Muscle of leg (tissue), 16 donors: ENCODE measurements around the gene MTFR2. TPM values are rescaled to one million over a fixed set of nuclear protein-coding genes. Genes with fewer than 3 reads are reported as not detected.

Source experiments
- DNase-seq: peaks from one replicate; pipeline ENCODE4 v3.0.0; 2013
- H3K27ac ChIP-seq: one replicate; pipeline ENCODE4 v1.5.1; 2013; ENCODE audit warnings: mild to moderate bottlenecking, low read length, control low read depth
- H3K27me3 ChIP-seq: one replicate; pipeline ENCODE4 v1.6.1; 2013; ENCODE audit warnings: low read length; ENCODE audit not compliant: control insufficient read depth, insufficient read depth
- H3K36me3 ChIP-seq: one replicate; pipeline ENCODE4 v1.6.1; 2013; ENCODE audit warnings: low read length; ENCODE audit not compliant: control insufficient read depth, insufficient read depth
- H3K4me1 ChIP-seq: one replicate; pipeline ENCODE4 v1.6.1; 2013; ENCODE audit warnings: low read length; ENCODE audit not compliant: control insufficient read depth, insufficient read depth
- H3K4me3 ChIP-seq: one replicate; pipeline ENCODE4 v1.5.1; 2013; ENCODE audit warnings: low read length, control low read depth
- H3K9me3 ChIP-seq: replicated peaks from 2 replicates; pipeline ENCODE4 v1.6.1; 2013; ENCODE audit warnings: low read depth, low read length; ENCODE audit not compliant: control insufficient read depth
- WGBS: methylation state at CpG from one replicate; pipeline ENCODE4 v1.1.5; 2013; ENCODE audit warnings: missing lambda C conversion rate; ENCODE audit not compliant: insufficient coverage; 5-methylcytosine and 5-hydroxymethylcytosine counted together
- long read RNA-seq, 11 donors: transcript quantifications; one replicate each; lab custom pipeline, GENCODE V29; 2026
- polyA plus RNA-seq, 8 donors: library from polyadenylated mRNA; unstranded; fragments of 120-200 nt; gene quantifications; one replicate each; pipeline versions ENCODE4 v1.2.1 to v1.2.3, GENCODE V29; 2013; ENCODE audit warnings: inconsistent platforms in 1 of 8, low replicate concordance in 1 of 8; ENCODE audit not compliant: insufficient read length in 8 of 8, insufficient read depth in 1 of 8
- total RNA-seq: library from RNA; stranded (reverse); fragments of 120-200 nt; gene quantifications from one replicate; pipeline ENCODE4 v1.2.4, GENCODE V29; 2013

Gene MTFR2
- 0.58 TPM for total RNA-seq
- polyA plus RNA-seq, result 1 to 10 TPM; 1.1 to 2.4 (median 1.6) TPM
- long read RNA-seq, donor 1, result 0 reads
- long read RNA-seq, donor 2, result 0 reads
- long read RNA-seq, donor 3, result 0 reads
- long read RNA-seq, donor 4, partial matches to known transcripts, result 0 of 1 reads
- long read RNA-seq, donor 4, other reads (novel, unspliced or antisense), result 0 of 1 reads
- long read RNA-seq, donor 5, partial matches to known transcripts, result 0 of 1 reads
- long read RNA-seq, donor 5, other reads (novel, unspliced or antisense), result 0 of 1 reads
- long read RNA-seq, donor 6, partial matches to known transcripts, result 0 of 1 reads
- long read RNA-seq, donor 6, other reads (novel, unspliced or antisense), result 0 of 1 reads
- long read RNA-seq, donor 7, partial matches to known transcripts, result 0 of 1 reads
- long read RNA-seq, donor 7, other reads (novel, unspliced or antisense), result 0 of 1 reads
- long read RNA-seq, donor 8, result 0 reads
- long read RNA-seq, donor 9, result 0 reads
- long read RNA-seq, donor 10, result 0 reads
- long read RNA-seq, donor 11, result 0 reads

GRCh38 chr6:136249811-136250685 is at the start of gene MTFR2:
TSS of gene MTFR2 (minus strand) at chr6:136250311. CDS start at chr6:136249099, 1,212 bp downstream.
- DNase-seq, result peak; percentile 100
- Histone ChIP-seq H3K36me3 (no peaks in the 10 kb centered on the region), H3K27me3 (no peaks in the 10 kb centered on the region), H3K4me3 (peak within 1 kb of the TSS; percentile 75), H3K4me1 (peaks cover 11% of the 10 kb centered on the region), H3K27ac (peak within 1 kb of the TSS; percentile 25), H3K9me3 (no peaks in the 10 kb centered on the region)
- 0% methylated on average over 52 of the region's 59 CpGs for WGBS

- Histone ChIP-seq H3K4me3 (no peak overlapping the region), H3K9me3 (no peaks in the 10 kb centered on the region), H3K27ac (no peak overlapping the region), H3K27me3 (no peaks in the 10 kb centered on the region), H3K36me3 (no peaks in the 10 kb centered on the region), H3K4me1 (peaks cover 6% of the 10 kb centered on the region)
- 89% methylated on average over 1 of the region's 3 CpGs for WGBS
- no peak for DNase-seq
Measured at GRCh38 chr6:136294621-136295020, 44.5 kb upstream of the MTFR2 start.

GRCh38 chr6:136290410-136291010 is 40.4 kb upstream of the MTFR2 start:
- Histone ChIP-seq H3K27ac (peak overlapping the region; percentile 99), H3K4me3 (peak overlapping the region; percentile 61), H3K9me3 (no peaks in the 10 kb centered on the region), H3K27me3 (no peaks in the 10 kb centered on the region), H3K4me1 (peaks cover 13% of the 10 kb centered on the region), H3K36me3 (no peaks in the 10 kb centered on the region)
- under 1% methylated on average over 15 of the region's 22 CpGs for WGBS
- peak; percentile 94 for DNase-seq

- peak within 1 kb of the TSS; percentile 100 for H3K27ac ChIP-seq
- no peaks in the 10 kb centered on the region for H3K36me3 ChIP-seq
- peak within 1 kb of the TSS; percentile 89 for H3K4me3 ChIP-seq
- H3K27me3 ChIP-seq, result no peaks in the 10 kb centered on the region
- WGBS, result under 1% methylated on average over 52 of the region's 60 CpGs
- DNase-seq, result peak; percentile 100
- no peaks in the 10 kb centered on the region for H3K9me3 ChIP-seq
- peaks cover 14% of the 10 kb centered on the region for H3K4me1 ChIP-seq
Measured at GRCh38 chr6:136289579-136290409, 39.7 kb upstream of the MTFR2 start, which contains the start of gene BCLAF1. TSS of gene BCLAF1 (minus strand) at chr6:136289846. CDS start at chr6:136279866, 9,980 bp downstream.

GRCh38 chr6:136289327-136289578 is 39.1 kb upstream of the MTFR2 start:
- no peaks in the 10 kb centered on the region for H3K27me3 ChIP-seq
- peak overlapping the region; percentile 89 for H3K4me3 ChIP-seq
- DNase-seq, result peak; percentile 97
- no peaks in the 10 kb centered on the region for H3K9me3 ChIP-seq
- peak overlapping the region; percentile 100 for H3K27ac ChIP-seq
- H3K36me3 ChIP-seq, result no peaks in the 10 kb centered on the region
- under 1% methylated on average over 34 of the region's 34 CpGs for WGBS
- H3K4me1 ChIP-seq, result peaks cover 16% of the 10 kb centered on the region

GRCh38 chr6:136288566-136289326 is 38.6 kb upstream of the MTFR2 start:
- H3K27ac ChIP-seq, result peak overlapping the region; percentile 100
- WGBS, result 0% methylated on average over 29 of the region's 34 CpGs
- H3K36me3 ChIP-seq, result no peaks in the 10 kb centered on the region
- peak; percentile 89 for DNase-seq
- no peaks in the 10 kb centered on the region for H3K9me3 ChIP-seq
- H3K4me3 ChIP-seq, result peak overlapping the region; percentile 89
- peaks cover 16% of the 10 kb centered on the region for H3K4me1 ChIP-seq
- no peaks in the 10 kb centered on the region for H3K27me3 ChIP-seq

- no peak for DNase-seq
- H3K27ac ChIP-seq, result no peak overlapping the region
- WGBS, result 63% methylated on average over 1 of the region's 2 CpGs
Measured at GRCh38 chr6:136284909-136285308, 34.8 kb upstream of the MTFR2 start.

GRCh38 chr6:136282906-136283305 is 32.8 kb upstream of the MTFR2 start:
- Histone ChIP-seq H3K4me1 (peaks cover 10% of the 10 kb centered on the region), H3K27ac (no peak overlapping the region), H3K4me3 (no peak overlapping the region), H3K27me3 (no peaks in the 10 kb centered on the region), H3K9me3 (no peaks in the 10 kb centered on the region), H3K36me3 (peaks cover 10% of the 10 kb centered on the region)
- DNase-seq, result no peak
- 80% methylated on average over 2 of the region's 4 CpGs for WGBS

More at GRCh38 chr6:136284909-136285308, 34.8 kb upstream of the MTFR2 start:
- Histone ChIP-seq H3K36me3 (peaks cover 8% of the 10 kb centered on the region), H3K27me3 (no peaks in the 10 kb centered on the region), H3K4me3 (no peak overlapping the region), H3K4me1 (peaks cover 13% of the 10 kb centered on the region), H3K9me3 (no peaks in the 10 kb centered on the region)
